HG02571 (cell line): ENCODE results near the gene GSE1.

ENCODE experiments used
- ATAC-seq: cut with Tn5 transposase; IDR thresholded peaks from one replicate; pipeline ENCODE4 v1.9.1; 2021; ENCODE audit warnings: mild to moderate bottlenecking, moderate library complexity; ENCODE audit not compliant: unreplicated experiment

Gene GSE1

GRCh38 chr16:85658504-85659326 is 45.6 kb downstream of the GSE1 start:
- ATAC-seq = no peak

- ATAC-seq = no peak
Measured at GRCh38 chr16:85659336-85659735, 46.2 kb downstream of the GSE1 start.

GRCh38 chr16:85659805-85660511 is 46.8 kb downstream of the GSE1 start:
- no peak for ATAC-seq

- ATAC-seq = no peak
Measured at GRCh38 chr16:85660843-85661739, 48.0 kb downstream of the GSE1 start.

GRCh38 chr16:85661740-85662481 is 48.8 kb downstream of the GSE1 start:
- ATAC-seq = no peak

GRCh38 chr16:85662482-85662812 is 49.3 kb downstream of the GSE1 start:
- no peak for ATAC-seq

GRCh38 chr16:85662976-85663830 is 50.1 kb downstream of the GSE1 start:
- ATAC-seq = no peak

GRCh38 chr16:85663891-85664321 is 50.8 kb downstream of the GSE1 start:
- ATAC-seq = no peak

- no peak for ATAC-seq
Measured at GRCh38 chr16:85664580-85665372, 51.7 kb downstream of the GSE1 start.

GRCh38 chr16:85665373-85665740 is 52.2 kb downstream of the GSE1 start:
- no peak for ATAC-seq

- no peak for ATAC-seq
Measured at GRCh38 chr16:85665929-85666328, 52.8 kb downstream of the GSE1 start.

GRCh38 chr16:85667261-85667660 is 54.1 kb downstream of the GSE1 start:
- ATAC-seq = no peak

- ATAC-seq = no peak
Measured at GRCh38 chr16:85667841-85668413, 54.8 kb downstream of the GSE1 start.

- ATAC-seq = no peak
Measured at GRCh38 chr16:85668676-85669424, 55.7 kb downstream of the GSE1 start.

- no peak for ATAC-seq
Measured at GRCh38 chr16:85670840-85671239, 57.7 kb downstream of the GSE1 start.

GRCh38 chr16:85673529-85674417 is 60.7 kb downstream of the GSE1 start:
- ATAC-seq = no peak

GRCh38 chr16:85674418-85674755 is 61.3 kb downstream of the GSE1 start:
- ATAC-seq = no peak
